ENCODE data around the gene PNPLA5.

The PNPLA5 gene

DNA sequence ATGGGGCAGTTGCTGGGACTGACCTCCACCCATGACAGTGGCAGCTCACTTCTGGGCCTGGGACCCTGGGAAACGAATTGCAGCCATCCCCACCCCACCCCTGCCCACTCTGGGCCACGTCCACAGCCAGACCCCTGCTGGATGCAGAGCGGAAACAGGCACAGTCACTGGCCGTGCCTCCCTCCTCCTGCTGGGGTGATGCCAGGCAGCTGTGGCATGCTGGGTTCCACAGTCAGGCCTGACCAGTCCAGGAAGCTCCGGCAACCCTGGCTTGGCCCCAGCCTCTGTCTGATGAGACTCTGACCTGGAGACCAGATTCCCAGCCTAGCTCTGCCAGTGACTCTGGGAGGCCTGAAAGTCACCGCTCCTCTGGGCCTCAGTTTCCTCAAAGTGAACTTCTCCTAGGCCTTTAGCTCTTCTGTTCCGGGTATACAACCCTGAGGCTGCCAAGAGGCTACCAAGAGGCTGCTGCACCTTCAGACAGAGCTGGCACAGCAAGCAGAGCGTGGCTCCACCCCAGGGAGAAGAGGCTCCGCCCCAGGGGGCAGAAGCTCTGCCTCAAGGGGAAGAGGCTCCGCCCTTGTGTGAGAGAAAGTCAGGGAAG lies 38.4 kb downstream of the PNPLA5 start:
- no peak for DNase-seq

DNA sequence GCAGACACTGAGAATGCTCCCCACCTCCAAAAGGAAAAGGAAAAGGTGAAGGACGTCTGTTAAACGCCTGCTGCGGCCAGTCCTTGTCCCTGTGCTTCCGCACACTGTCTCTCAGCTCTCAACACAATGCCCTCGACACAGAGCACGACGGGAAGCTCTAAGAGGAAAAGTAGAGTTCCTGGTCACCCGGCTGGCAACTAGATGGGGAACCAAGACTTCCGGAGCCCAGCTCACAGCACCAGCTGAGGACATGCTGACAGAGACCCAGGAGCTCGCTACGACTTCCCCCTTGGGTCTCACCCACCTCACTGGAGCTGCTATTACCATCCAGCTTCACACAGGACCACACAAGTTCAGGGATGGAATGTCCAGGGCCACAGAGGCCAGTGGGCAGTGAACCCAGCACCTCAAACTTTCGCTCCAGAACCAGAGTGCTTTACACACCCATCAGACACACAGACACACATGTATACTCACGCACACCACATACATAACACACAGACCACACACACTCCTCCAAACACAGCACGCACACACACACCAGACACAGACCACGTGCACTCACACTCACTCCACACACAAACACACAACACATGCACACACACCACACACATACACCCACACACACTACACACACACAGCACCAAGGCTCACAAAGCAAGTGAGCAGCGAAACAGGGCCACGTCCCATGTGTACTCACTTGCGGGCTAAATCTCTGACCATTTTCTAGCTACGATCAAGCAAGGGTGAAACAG lies 39.1 kb downstream of the PNPLA5 start:
- DNase-seq = no peak

DNA sequence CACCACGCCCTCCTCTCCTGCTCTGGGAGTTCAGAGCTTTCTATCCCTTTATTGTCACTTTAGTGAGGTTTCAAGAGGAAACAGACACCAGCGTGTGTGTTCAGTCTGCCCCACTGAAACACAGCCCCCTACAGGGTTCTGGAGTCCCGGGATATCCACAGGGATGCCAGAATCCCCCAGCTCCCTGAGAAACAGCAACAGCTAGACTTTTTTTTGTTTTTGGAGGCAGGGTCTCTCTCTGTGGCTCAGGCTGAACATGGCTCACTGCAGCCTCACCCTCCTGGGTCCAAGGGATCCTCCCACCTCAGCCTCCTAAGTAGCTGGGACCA lies 39.9 kb downstream of the PNPLA5 start:
- no peak for DNase-seq

DNA sequence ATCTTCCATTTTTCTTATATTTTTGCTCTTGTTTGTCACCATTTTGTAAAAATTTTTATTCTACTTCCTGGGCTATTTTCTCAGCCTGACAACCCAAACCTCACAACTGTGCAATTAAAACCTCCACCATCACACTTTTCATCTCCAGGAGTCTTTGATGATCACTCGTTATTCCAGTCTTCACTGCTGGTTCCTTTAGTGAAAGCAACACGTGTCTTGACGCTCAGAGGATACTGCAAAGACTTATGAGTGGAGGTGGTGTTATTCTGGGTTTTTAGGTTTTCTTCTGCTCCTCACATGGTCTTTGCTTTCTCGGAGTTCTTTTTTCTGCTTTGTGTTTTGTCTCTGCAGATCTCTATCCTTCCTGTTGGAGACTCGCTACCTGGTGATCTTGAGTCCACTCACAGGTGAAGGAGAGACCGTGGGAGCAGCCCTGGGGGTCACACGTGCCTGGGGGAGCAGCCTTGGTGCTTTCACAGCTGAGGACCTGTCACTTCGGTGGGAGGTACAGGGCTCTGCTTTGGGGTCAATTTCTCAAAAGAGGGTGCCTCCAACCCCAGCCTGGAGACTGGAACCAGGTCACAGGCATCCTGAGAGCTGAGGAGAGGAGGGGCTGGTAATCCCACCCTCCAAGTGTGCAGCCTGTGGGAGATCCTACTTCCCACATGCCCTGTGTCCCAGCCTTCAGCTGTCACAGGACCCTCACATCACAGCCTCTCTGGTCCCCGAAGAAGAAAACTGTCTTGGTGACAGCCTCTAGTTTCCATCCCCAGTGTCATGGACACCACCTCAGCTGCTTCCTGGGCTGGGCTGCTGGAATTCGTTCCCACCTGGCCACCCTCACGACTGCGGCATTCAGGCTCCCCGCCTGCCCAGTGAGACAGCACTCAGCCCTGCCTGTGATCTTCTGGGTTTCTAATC lies 40.5 kb downstream of the PNPLA5 start:
- DNase-seq = no peak

DNA sequence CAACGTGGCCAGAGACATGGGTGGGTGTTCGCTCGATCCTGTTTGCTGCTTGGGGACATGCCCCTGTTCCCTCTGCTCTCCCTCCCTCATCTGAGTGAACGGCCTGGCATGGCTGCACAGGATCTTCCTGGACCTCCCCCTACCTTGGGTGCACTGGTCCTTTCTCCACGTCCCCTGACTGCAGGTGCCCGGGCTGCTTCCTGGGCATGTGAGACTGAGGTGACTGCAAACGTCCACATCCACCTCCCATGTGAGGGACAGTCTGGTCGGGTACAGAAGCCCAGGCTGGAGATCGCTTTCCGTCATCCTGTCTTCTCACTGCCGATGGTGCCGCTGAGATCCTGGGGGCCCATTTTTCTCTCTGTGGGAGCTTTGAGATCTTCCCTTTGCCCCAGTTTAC lies 41.3 kb downstream of the PNPLA5 start:
- DNase-seq = no peak

DNA sequence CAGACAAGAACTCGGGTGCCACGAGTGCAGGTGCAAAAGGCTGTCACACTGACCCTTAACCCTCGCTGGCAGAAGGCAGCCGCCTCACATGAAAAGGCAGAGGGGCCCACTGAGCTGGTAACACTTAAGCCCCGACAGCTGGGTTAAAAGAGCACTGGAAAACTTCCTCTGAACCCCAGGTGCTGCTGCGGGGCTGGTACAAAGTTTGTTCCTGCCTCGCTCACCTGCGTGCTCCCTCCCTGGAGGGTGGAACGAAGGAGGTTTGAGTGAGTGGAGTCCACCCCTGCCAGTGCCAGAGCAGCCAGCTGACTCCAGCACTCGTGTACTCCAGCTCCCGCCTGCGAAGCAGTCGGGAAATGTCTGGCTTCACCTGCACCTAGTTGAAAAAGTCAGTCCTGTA lies 42.1 kb downstream of the PNPLA5 start:
- no peak for DNase-seq

DNA sequence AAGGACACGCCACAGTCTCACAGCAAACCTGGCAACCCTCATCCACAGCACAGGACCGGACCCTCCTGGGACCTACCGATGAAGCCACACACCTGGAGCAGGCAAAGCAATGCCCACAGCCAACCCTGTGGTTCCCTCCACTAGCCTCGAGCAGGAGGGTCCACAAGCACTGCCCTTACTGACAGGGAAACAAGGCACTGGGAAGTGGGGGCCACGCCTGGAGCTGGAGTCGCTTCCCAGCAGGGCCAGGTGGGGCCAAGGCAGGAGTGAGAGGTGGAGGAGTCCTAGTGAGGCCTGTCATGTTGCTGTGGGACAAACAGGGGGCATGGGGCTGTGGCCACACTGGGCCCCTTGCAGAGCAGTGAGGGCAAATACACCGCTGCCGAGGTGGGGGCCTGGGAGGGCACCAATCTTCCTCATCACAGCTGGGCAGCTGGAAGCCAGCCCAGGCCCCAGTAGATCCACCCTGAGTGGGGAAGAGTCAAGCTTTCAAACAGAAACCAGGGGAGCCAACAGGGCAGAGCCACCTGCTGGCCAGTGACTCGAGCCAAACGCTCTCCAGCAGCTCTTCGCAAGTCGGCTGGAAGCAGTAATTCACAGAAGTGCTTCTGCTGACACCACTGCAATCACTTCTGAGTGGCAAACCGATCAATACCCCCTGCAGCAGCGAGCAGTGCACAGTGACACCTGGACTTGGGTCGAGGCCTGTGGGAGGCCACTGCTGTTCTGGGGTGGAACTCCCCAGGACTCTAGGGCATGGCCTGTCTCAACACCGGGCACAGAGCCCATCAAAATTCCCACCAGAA lies 43.2 kb downstream of the PNPLA5 start:
- DNase-seq = no peak

DNA sequence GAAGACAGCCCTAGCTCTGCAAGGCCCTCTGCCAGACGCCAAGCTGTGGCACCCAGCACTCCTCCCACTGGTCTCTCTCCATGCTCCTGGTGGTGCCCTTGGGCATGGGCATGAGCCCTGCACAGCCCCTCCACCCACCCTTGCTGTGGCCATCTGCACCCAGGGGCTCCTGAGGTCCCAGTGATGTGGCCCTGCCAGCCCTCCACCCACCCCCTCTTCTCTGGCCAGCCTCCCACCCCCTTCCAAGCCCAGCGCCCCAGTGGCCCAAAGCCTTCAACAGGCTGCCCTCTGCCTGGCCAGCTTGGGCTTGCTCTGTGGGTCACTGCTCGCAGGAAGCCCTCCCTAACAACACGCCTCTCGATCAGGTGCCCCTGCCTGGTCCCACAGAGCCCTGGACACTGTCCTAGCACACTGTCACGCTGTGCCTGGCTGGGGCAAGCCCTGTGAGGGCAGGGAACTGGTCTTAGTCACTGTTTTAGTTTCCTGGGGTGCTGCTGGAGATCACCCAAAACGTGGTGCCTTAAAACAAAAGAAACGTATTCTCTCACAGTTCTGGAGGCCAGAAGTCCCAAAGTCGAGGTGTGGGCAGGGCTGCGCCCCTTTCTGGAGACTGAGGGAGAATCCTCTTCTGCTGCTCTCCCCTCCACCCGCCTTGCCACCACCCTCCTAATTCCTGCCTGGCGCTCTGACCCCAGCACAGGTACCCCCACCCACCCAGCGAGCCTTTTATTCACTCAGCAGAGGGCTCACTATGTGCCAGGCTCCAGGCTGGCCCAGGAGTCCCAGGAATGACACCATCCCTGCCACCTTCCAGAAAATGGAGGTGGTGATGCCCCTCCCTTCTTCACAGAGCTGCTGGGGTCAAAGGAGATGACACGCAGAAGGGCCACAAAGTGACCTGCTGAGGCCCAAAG lies 44.2 kb downstream of the PNPLA5 start:
- DNase-seq = no peak

DNA sequence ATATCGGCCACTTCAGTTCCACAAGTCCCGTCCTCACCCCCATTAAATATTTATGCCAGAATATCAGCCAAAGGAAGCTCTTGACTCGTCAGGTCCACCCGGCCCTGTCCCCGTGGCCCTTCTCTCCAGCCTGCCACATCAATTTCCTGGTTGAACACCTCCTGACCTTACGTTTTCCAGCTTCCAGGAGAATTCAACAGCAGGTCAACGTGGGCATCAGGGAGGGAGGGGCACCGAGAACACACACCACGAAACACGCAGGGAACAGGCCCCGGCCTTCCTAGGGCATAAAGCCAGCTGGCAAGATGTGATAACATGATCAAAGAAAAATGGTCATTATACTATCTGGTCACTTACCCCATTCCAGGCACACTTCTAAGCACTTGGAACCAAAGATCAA lies 44.8 kb downstream of the PNPLA5 start:
- DNase-seq = no peak

DNA sequence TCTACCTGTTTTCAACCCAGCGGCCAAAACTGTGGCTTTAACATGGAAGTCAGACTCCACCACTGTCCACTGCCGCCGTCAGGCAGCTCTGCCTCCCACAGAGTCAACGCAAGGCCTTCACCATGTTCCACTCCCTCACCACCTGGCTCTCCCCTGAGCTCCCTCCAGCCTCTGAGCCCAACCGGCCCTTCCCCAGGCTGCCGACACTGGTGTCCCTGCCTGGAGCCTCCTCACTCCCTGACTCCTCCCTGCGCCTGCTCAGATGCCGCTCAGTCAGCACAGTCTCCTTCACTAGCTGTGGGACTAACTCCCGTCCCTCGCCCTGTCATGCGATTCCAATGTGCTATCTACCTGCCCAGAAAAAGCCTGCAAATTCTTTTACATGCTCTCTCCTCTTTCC lies 45.8 kb downstream of the PNPLA5 start:
- DNase-seq = no peak

DNA sequence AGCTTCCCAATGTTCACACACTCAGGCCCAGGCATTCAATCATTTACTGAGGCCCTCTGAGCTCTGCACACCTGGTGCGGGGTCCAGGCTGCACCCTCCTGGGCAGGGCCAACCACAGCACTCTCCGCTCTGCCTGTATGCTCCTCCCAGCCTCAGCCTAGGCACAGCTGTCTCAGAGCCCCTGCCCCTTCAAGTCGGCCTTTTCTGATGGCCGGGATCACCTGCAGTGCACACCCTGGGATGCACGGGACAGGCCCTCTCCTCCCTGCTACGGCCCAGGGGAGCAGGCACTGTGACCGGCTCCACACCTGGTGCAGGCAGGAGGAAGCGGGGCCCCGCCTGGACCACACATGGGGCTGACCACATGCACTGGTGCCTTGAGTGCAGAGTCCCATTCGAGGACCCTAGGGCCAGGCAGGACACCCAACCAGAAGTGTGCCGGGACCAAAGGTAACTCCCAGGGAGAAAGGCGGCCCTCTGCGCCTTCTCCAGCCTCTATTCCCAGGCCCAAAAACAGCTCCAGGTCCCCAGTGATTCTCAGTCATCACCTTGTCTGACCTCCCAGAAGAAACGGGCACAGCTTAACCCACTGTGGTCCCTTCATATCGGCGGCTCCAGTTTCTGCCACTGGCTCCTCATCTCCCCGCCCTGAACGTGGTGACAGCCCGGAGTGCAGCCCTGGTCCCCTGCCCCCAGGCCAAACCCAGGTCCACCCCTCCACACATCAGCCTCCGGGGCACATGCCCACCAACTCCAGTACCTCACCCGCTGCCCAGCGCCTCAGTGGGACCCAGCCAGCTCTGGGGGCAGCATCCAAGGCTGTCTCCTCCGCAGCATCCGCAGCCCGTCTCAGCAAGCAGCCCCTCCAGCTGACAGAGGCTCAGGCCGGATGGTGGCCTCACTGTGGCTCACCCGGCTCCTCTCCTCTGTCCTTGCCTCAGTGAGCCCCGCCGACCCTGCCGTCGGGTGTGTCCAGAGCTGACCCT lies 47.0 kb downstream of the PNPLA5 start:
- no peak for DNase-seq

DNA sequence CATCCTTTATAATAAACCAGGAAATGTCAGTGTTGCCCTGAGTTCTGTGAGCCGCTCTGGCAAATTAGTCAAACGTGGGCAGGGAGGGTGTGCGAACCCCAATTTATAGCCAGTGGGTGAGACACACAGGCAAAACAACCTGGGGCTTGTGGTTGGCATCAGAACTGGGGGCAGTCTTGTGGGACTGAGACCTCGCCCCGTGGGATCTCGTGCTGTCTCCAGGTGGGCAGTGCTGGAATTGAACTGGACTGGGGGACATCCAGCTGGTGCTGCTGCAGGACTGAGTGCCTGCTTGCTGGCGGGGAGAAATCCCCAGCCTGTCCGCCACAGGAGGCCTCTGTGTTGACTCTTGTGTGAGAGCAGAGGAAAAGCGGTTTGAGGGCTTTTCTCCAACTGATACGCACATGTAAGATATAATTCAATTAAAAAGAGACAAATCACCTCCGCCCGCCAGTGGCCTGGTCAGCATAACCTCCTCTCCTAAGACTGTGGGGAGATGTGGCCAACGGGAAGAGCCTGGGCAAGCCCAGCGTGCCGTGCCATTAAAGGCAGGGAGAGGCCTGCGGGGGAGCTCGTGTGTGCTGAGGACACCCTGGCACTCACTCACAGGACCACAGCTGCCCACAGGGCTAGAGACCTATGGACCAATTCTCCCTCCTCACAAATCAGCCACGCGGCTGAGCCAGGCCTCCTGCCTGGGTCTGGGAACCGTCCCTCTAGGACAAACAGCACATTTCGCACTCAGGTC lies 47.9 kb downstream of the PNPLA5 start:
- no peak for DNase-seq

DNA sequence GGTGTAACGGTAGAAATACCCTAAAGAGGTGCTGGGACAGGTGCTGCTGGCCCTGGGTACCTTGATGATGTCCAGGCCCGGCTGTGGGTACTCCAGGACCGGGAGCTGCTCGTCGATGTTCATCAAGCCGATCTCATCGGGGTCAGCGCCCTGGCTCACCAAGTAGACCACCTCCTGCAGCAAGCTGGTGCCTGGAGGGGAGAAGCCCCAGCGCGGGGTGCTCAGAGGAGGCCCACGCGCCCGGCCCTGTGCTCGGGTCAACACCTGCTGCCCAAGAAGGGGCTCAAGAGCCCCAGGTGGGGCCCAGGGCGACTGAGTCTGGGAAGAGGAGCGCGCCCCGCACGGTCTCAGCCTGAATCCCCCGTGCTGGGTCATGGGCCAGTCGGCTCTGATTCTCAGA lies 50.1 kb downstream of the PNPLA5 start:
- no peak for DNase-seq

DNA sequence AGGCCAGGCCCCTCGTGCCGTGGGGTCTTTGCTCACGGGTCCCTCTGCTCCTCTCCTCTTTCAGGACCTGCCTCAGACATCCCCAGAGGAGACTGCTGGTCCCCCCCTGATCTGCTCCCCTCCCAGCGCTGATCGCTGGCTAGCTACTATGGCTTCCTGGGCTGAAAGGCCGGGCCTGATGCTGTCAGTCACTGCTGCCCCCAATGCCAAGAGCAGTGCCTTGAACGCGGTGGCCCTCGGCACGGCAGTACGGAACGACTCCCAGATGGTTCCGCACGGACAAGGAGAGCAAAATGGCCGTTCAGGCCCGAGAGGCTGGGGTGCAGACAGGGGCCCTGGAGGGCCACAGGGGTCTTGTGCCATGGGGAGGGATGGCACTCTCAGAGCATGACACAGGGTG lies 51.0 kb downstream of the PNPLA5 start:
- DNase-seq = no peak

DNA sequence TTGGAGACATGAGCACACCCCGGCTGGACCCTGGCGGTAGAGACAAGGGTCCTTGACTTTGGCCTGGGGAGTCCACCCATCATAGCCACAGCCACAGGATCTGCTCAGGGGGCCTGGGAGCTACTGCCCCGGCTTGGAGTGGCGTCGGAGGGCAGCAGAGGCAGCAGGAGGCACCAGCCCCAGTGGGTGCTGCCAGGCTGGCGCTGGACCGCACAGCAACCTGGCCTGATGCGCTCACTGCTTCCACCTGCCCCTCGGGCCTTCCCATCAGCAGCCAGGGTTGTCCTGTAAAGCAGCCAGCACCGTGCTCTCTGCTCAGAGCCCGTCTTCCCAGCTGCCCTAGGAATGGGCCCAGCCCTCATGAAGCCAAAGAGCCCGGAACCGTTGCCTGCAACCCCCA lies 51.4 kb downstream of the PNPLA5 start:
- DNase-seq = no peak

DNA sequence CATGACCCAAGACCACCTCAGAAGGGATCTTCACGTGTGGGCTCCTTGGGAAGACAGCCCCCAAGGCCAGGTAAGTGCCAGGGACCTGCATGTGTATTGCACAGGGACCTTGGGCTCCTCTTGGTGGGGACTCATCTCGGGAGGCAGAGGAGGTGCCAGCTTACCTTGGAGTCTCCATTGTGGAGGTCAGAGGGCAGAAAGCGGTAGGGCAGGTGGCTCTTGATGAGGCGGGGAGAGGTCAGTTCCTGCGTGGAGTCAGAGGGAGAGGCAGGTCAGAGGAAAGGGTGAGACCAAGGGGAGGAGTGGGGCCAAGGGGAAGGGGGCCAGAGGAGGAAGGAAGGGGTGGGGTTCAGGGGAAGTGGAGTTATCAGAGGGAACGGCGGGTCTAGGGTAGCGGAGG lies 52.0 kb downstream of the PNPLA5 start:
- no peak for DNase-seq

DNA sequence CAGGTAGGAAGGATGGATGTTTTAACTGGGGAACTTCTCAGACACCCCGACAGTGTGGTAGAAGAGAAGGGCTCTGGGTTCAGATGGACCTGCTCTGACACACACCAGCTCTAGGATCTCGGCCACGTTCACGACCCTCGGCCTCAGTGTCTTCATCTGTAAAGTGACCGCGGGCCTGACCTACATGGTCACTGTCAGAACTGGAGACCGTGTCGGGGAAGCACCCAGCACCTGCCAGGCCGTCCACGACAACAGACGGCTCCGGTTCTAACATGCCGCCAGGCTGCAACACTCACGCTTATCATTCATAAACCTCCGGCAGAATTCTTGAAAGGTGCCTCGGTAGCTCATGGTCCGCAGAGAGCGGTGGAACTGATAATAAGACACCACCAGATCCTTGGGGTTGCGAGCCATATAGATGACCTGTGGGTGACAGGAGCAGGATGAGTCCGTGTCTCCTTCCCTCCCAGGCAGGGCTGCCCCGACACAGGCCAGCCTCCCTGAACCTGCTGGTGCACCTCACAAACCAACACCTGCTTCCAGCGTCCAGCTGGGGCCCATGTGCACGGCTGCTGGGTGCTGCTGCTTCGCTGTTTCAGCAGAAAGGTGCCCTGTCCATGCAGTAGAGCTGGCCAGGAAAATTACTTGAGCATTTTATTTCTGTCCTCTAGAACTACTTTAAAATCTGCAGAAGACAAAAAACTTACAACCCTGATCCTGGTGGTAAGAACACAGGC lies 53.1 kb downstream of the PNPLA5 start:
- DNase-seq = no peak

DNA sequence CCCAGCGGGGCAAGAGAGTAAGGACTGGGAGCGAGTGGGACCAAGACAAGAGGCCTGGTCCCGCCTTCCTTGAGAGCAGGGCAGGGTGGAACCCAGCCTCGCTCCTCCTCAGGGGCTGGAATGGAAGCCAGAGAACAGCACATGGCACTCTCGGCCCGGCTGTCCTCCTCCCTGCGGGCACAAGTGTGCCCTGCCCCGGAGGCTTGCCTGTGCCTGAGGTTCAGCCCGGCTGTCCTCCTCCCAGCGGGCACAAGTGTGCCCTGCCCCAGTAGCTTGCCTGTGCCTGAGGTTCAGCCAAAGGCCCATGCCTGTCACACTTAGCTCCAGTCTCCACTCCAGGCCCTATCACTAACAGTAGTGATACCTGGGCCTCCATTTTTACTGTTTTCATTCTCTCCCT lies 53.7 kb downstream of the PNPLA5 start:
- no peak for DNase-seq

DNA sequence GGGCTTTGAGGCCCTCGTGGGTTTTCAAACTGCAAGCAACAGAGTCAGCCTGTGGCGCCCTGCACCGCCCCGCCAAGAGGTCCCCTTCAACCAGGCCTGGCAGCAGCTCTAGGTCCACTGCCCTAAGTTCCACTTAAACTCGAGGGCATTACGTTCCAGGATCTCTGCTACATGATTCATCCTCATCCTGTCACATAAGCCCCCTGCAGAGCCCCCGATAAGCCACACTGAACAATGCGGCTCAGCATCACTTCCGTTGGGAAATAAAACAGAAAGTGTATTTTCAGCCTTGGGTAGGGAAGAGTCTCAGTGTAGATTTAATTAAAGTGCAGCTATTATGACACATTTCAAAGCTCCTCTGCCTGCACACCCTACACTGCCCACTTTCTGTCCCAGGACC lies 54.1 kb downstream of the PNPLA5 start:
- DNase-seq = no peak
